HG02870 (cell line): Measurements from ENCODE around the gene ZBTB49.
"Not testable (repeated sequence)": the region's sequence is repeated elsewhere in the genome, so short reads cannot be mapped to it uniquely, and the experiment has no call there.

Experiments used
- ATAC-seq: cut with Tn5 transposase; IDR thresholded peaks from one replicate; pipeline ENCODE4 v1.9.1; 2021; ENCODE audit warnings: mild to moderate bottlenecking, moderate library complexity; ENCODE audit not compliant: unreplicated experiment

ZBTB49 gene, protein sequence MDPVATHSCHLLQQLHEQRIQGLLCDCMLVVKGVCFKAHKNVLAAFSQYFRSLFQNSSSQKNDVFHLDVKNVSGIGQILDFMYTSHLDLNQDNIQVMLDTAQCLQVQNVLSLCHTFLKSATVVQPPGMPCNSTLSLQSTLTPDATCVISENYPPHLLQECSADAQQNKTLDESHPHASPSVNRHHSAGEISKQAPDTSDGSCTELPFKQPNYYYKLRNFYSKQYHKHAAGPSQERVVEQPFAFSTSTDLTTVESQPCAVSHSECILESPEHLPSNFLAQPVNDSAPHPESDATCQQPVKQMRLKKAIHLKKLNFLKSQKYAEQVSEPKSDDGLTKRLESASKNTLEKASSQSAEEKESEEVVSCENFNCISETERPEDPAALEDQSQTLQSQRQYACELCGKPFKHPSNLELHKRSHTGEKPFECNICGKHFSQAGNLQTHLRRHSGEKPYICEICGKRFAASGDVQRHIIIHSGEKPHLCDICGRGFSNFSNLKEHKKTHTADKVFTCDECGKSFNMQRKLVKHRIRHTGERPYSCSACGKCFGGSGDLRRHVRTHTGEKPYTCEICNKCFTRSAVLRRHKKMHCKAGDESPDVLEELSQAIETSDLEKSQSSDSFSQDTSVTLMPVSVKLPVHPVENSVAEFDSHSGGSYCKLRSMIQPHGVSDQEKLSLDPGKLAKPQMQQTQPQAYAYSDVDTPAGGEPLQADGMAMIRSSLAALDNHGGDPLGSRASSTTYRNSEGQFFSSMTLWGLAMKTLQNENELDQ

GRCh38 chr4:4289941-4290850, at the start of gene ZBTB49, which contains the start of gene LYAR:
TSS of gene ZBTB49 (plus strand) at chr4:4290251. CDS start at chr4:4299946, 9,695 bp downstream.
TSS of gene LYAR (minus strand) at chr4:4290154. CDS start at chr4:4283742, 6,412 bp downstream.
- peak; percentile 86 for ATAC-seq

- no peak for ATAC-seq
Measured at GRCh38 chr4:4245172-4245571, 44.9 kb upstream of the ZBTB49 start.

- peak; percentile 25 for ATAC-seq
Measured at GRCh38 chr4:4247696-4248028, 42.4 kb upstream of the ZBTB49 start.

DNA sequence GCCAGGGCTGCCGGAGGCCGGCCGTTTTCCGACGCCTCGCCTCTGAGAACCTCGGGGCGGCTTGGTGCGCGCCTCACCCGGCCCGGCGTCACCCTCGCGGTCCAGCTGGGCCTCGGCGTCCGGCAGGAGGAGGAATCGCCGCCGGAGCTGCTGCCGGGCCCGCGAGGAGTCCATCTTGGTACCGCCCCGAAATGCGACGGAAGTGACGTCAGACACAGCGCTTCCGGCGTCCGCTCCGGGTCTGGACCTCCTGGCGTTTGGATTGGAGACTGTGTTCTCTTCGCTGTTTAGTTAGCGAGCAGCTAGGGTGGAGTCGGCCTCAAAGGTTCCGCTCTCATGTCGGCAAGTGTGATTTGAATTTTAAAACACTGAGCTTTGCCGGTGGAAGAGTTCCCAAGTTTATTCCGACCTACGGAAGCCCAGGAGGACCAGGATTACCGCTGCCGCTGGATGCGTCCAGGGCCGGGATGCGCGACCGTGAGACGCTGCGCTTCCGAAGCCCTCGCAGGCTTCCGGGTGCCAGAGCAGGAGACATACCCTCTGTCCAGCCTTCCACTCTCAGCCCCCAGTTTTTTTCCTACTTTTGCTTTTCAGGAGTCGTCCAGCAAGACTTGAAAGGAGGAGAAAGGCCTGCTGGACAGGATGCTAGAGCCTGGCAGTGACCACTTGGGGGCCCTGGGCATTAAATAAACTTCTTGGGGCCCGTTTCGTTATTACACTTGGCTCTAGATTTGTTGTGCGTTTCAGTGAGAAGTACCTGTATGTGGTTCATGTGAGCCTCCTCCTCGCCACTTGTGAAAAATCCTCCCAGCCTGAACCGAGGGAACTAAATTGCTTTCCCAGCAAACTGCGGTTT, 41.8 kb upstream of the ZBTB49 start, which contains the start of gene TMEM128:
Gene TMEM128 (minus strand): TSS at position 195 of the 856 bp plus-strand sequence. CDS start 21 bp downstream, at position 174.
- peak; percentile 95 for ATAC-seq

DNA sequence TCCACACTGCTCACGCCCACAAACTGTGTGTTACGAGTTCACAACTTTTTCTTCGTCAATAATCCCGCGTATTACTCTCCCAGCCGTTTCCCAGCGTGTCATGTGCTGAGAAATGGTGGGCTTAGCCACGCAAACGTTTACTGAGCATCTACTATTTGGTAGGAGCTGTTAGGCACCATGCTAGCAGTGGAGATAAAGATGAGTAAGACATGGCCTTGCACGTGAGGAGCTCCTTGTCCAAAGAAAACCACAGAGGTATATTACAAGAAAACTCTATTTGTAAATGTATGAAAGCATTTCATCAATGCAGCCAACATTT, 41.2 kb upstream of the ZBTB49 start:
- no peak for ATAC-seq

DNA sequence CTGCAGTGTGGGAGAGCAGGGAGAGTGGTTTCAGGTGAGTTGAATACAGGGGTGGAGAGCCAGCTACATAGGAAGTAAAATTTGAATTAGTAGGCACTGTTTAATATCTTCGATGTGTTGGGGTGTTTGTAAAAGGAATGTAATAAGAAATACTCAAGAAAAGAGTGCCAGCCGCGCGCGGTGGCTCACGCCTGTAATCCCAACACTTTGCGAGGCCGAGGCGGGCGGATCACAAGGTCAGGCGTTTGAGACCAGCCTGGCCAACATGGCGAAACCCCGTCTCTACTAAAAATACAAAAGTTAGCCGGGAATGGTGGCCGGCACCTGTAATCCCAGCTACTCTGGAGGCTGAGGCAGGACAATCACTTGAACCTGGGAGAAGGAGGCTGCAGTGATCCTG, 40.7 kb upstream of the ZBTB49 start:
- not testable (repeated sequence) for ATAC-seq

DNA sequence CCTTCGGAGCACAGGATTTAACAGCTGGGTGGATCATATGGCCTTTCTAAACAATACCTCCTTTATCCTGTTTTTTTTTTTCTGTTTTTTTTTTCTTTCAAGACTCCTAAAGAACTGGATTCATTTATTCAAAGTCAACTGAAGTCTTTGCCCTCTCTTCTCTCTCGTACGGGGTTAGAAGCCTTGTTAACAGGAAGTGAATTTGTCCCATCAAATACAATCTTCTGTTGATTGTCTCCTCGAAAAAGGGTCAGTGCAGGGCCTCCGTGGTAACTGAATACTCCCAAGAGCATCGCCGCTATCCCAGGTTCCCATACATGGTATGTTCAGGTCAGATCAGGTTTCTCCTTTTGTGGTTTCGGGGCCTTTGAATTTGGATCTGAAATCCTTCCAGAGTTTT, 40.2 kb upstream of the ZBTB49 start:
- no peak for ATAC-seq

DNA sequence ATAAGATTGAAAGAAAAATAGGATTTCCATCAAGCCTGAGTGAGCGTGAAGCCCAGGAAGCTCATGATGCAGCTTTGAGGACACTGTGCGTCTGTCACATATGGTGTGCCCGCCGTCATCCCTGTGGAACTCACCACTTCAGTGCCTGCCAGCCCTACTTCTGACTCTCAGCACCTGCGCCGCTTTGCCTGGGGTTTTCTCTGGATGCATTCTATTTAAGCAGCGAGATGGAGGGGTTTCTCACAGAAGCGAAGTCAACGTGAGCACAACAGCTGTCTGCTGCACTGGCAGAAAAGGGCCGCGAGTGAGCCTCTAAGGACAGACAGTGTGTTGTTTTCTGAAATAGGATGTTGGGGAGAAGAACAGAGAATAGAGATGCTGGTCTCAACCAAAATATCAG, 35.9 kb upstream of the ZBTB49 start:
- no peak for ATAC-seq

DNA sequence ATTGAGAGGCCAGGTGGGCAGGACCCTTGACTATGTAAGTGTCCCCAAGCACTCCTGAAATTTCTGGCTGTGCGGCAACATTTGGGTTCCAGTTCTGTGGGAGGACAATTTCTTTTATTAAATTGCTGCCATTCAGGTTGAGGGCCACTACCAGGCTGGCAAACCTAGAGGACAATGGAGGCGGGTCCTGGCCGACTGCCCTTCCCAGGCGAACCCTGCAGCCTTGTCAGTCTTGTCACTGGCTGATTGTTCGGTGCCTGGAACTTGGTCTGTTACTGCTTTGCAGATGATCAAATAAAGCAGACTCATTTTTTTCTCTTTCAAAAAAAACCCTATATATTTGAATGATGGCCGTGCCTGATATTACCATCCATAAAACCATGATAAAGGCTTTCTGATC, 35.4 kb upstream of the ZBTB49 start:
- no peak for ATAC-seq

DNA sequence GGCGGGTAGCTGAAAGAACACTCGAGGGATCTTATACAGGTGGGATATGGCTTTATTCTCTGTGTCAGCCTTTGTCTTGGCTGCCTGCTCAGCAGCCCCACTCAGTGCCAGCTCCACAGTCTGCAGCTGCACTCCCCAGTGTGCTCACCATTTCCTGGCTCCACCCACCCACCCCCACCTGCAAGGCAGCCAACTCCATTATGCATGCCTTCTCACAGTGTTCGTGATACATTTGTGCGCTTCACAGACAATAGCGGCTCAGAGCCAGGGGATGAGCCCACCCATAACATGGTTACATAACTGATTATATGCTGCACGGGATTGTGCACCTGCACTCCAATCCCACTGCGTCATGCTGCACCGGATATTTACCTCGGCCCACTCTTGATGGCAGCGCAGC, 33.3 kb upstream of the ZBTB49 start:
- no peak for ATAC-seq

DNA sequence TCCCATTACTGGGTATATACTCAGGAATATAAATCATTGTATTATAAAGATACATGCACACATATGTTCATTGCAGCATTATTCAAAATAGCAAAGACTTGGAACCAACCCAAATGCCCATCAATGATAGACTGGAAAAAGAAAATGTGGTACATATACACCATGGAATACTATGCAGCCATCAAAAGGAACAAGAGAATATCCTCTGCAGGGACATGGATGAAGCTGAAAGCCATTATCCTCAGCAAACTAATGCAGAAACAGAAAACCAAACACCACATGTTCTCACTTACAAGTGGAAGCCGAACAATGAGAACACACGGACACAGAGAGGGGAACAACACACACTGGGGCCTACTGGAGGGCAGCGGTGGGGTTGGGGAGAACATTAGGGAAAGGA, 32.3 kb upstream of the ZBTB49 start:
- ATAC-seq = not testable (repeated sequence)

GRCh38 chr4:4259484-4260100, 30.5 kb upstream of the ZBTB49 start:
- no peak for ATAC-seq

- peak; percentile 67 for ATAC-seq
Measured at GRCh38 chr4:4260185-4260751, 29.8 kb upstream of the ZBTB49 start.

DNA sequence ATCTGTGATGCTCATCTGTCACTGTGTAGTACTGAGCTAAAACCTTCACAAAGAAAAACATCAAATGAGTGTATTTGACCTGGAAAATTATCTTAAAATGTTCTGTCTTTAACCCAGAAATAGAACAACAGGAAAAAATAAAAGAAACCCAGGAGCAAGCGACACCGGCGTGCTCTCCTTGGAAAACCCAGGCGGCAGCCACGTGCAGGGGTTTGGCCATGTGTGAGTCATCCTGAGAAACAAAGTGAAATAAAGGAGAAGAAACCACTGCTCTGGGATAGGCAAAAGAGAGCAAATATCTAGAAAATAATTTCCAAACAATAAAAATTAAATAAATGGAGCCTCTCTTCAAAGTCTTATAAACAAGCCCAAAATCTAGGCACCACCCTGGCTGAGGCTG, 22.1 kb upstream of the ZBTB49 start:
- no peak for ATAC-seq

- no peak for ATAC-seq
Measured at GRCh38 chr4:4268776-4269175, 21.3 kb upstream of the ZBTB49 start.

GRCh38 chr4:4269331-4269731, 20.7 kb upstream of the ZBTB49 start:
- no peak for ATAC-seq

DNA sequence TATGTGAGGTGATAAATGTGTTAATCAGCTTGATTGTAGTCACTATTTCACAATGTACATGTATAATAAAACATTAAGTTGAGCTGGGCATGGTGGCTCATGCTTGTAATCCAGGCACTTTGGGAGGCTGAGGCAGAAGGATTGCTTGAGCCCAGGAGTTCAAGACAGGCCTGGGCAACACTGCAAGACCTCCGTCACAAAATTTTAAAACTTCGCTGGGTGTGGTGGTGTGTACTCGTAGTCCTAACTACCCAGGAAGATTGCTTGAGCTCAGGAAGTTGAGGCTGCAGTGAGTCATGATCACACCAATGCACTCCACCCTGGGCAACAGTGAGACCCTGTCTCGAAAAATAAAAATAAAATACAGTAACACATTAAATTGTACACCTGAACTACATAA, 20.2 kb upstream of the ZBTB49 start:
- ATAC-seq = no peak

DNA sequence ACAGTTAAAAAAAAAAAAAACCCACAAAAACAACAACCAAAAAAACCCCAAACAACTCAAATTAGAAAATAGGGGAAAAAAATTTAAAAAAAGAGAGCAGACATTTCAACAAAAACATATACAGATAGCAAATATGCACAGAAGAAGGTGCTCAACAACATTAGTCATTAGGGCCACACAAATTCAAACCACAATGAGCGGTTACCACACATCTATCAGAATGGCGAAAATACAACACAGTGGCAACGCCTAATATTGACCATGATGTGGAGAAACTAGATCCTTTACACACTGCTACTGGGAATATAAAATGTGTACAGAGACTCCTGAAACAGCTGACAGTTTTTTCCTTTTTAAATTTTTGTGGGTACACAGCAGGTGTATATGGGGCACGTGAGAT, 19.5 kb upstream of the ZBTB49 start:
- ATAC-seq = no peak

DNA sequence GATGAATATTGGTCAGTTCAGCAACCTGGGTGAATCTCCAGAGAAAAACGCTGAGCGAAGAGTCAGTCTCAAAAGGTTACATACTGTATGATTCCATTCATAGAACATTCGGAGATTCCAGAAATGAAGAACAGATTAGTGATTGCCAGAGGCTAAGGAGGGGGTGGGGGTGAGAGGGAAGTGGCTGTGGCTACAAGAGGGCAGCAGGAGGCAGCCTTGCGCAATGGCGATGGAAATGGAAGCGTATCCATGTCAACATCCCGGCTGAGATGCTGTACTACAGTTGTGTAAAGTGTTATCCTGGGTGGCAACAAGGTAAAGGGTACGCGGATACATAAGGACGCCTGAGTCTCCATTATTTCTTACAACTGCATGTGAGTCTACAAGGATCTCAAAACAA, 18.1 kb upstream of the ZBTB49 start:
- no peak for ATAC-seq

DNA sequence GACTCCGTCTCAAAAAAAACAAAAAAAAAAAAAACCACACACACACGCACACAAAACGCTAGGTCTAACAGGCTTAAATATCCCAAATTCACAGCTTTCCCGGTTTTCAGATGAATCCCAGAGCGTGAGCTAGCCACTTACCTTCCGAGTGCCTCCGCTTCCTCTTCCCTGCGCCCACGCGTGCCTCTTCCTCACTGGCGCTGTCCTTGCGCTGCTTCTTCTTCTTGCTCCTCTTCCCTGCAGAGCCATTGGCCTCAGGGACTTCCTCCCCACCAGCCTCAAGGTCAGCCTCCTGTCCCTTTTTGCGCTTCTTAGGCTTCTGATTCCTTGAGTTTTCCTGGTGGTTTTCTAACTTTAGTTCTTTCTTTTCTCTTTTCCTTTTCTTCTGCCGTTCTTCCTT, 15.8 kb upstream of the ZBTB49 start:
- no peak for ATAC-seq
